SIG-M5 treated with dmso at 0.1 percent for 504 hours (cell line): ENCODE data around the gene CFAP45.

Source experiments
- DNase-seq: peaks from one replicate; lab custom pipeline; 2025; ENCODE audit not compliant: unreplicated experiment; lab: John Stamatoyannopoulos, UW

CFAP45 gene

GRCh38 chr1:159936273-159936904 lies 36.4 kb upstream of the CFAP45 start:
- DNase-seq, result peak; percentile 81

- peak; percentile 88 for DNase-seq
These were observed 35.8 kb upstream of the CFAP45 start for GRCh38 chr1:159935719-159936272.

- no peak for DNase-seq
These were observed 35.3 kb upstream of the CFAP45 start for GRCh38 chr1:159935305-159935704.

GRCh38 chr1:159934136-159935039 lies 34.4 kb upstream of the CFAP45 start:
- no peak for DNase-seq

GRCh38 chr1:159933347-159933746 lies 33.4 kb upstream of the CFAP45 start:
- no peak for DNase-seq

- DNase-seq, result no peak
These were observed 32.6 kb upstream of the CFAP45 start for GRCh38 chr1:159932296-159933285.

GRCh38 chr1:159931795-159932173 lies 31.8 kb upstream of the CFAP45 start:
- no peak for DNase-seq

GRCh38 chr1:159931101-159931794 lies 31.3 kb upstream of the CFAP45 start:
- no peak for DNase-seq

- DNase-seq, result no peak
These were observed 30.7 kb upstream of the CFAP45 start for GRCh38 chr1:159930634-159931033.

- no peak for DNase-seq
These were observed 30.3 kb upstream of the CFAP45 start for GRCh38 chr1:159930216-159930615.

- DNase-seq, result no peak
These were observed 29.4 kb upstream of the CFAP45 start for GRCh38 chr1:159929155-159930051.

- no peak for DNase-seq
These were observed 28.6 kb upstream of the CFAP45 start for GRCh38 chr1:159928491-159929050.

- no peak for DNase-seq
These were observed 28.0 kb upstream of the CFAP45 start for GRCh38 chr1:159927849-159928431.

GRCh38 chr1:159927211-159927848 lies 27.4 kb upstream of the CFAP45 start:
- DNase-seq, result no peak

GRCh38 chr1:159925719-159926078 lies 25.7 kb upstream of the CFAP45 start:
- DNase-seq, result no peak

GRCh38 chr1:159924791-159925718 lies 25.1 kb upstream of the CFAP45 start, which contains the start of gene TAGLN2:
TSS of gene TAGLN2 (minus strand) at chr1:159925507. CDS start at chr1:159920509, 4,998 bp downstream.
- peak; percentile 94 for DNase-seq
